G401.6 (cell line): ENCODE measurements around the gene PPP1R12A.
"Not testable (repeated sequence)": the region's sequence is repeated elsewhere in the genome, so short reads cannot be mapped to it uniquely, and the experiment has no call there.

Experiments
- FAIRE-seq: peaks from 2 replicates; lab custom pipeline; 2012; peaks lifted over from hg19 to GRCh38; lab: Jason Lieb, UNC

PPP1R12A gene

GRCh38 chr12:79935021-79935623 lies at the start of gene PPP1R12A:
Gene PPP1R12A, minus strand, starts transcription at chr12:79935097. Its CDS starts 166 bp downstream, at chr12:79934931.
- FAIRE-seq: peak; percentile 94

DNA sequence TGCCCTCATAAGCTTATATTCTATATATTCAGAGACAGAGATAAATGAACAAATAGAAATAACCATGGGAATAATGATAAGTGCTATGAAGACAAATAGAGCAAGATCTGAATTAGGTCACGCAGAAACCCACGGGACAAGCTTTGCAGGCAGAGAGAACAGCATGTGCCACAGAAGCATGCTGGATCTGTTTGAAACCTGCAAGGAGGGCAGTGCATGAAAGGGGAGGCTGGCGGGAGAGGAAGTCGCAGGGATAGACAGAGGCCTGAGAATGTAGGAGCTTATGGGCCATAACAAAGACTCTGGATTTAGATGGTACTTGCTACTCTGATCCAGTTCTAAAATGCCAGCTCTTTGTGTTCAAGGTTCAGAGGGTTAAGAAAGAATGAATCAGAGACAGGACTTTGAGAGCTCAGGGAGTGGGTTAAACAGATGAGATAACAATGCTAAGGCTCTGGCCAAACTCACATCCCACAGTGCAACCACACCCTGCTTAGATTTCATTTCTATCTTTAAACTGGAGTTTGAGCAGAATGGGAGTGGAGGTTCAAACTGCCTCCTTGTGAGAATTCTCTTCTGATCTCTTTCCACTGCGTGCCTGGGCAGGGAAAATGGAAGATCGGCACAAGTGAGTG lies 49.2 kb upstream of the PPP1R12A start:
- no peak for FAIRE-seq

- no peak for FAIRE-seq
Observed at GRCh38 chr12:79983492-79983891, 48.6 kb upstream of the PPP1R12A start.

DNA sequence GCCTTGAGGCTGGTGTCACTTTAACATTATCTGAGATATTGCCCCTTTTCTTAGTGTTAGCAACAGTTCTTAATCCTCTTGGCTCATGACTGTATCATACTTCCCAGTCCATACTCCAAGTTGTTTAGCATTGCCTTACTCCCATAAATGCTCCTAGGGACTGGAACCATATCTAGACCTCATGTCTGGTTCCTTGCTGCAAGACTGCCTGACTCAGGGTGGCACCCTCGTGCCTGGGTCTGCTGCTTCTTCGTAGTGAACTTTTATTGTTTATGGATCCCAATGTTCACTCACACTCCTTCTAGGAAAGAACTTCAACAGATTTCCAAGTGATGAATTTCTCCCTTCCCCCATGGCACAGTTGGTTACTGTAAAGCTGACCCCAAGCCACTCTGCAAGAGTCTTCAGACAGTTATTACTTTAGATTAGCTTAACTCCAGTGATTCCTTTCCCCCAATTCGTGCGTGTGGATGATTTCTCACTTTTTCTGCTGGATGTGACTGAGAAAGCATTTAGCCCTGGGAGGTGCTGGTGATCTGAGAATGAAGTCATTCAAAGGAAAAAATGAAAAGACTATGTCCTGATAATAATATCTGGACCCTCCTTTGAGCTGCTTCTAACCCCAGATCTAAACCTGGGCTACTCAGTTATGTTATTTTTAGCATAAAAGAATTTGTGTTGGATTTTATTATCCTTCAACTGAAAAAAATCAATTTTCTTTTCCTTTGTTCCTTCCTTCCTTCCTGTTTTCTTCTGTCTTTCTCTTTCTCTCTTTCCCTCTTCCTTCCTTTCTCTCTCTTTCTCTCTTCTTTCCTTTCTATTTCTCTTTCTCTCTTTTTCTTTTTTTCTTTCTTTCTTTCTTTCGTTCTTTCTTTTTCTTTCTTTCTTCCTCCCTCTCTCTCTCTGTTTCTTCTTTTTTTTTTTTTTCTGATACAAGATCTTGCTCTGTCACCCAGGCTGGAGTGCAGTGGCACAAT lies 47.5 kb upstream of the PPP1R12A start:
- FAIRE-seq: no peak

DNA sequence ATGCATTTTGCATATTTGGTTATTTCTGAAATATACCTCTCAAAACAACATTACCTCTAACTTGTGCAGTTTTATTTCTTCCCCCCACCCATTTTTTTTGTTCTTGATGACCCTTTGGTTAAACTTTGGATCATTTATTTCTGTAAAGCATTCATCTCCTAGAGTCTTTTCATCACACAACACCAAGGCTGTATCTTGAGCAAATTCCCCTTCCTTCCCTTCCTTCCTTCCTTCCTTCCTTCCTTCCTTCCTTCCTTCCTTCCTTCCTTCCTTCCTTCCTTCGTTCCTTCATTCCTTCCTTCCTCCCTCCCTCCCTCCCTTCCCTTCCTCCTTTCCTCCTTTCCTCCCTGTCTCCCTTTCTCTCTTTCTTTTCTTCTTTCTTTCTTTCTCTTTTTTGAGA lies 43.8 kb upstream of the PPP1R12A start:
- no peak for FAIRE-seq

GRCh38 chr12:79977856-79978460 lies 43.1 kb upstream of the PPP1R12A start:
- not testable (repeated sequence) for FAIRE-seq

GRCh38 chr12:79975143-79975542 lies 40.2 kb upstream of the PPP1R12A start:
- no peak for FAIRE-seq

GRCh38 chr12:79973801-79974200 lies 38.9 kb upstream of the PPP1R12A start:
- no peak for FAIRE-seq

DNA sequence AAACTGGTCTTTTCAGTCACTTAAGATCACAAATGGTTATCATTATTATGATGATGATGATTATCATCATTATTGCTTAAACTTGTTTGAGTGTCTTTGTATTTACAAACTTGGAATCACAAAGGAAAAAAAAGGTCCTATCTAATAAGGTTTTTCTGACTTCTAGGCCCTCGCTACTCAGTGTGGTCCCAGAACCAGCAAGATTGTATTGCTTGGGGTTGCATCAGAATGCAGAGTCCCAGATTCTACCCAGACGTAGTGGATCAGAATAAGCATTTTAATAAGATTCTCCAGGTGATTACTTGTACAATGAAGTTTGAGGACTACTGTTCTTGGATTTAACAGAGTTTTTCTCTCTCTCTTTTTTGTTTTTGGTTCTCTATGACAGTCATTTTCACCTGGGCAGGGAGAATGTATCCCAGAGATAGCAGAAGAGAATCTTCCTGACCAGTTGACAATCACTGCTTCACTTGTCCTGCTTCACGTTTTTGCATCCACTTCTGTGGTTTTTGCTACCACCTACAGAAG lies 29.3 kb upstream of the PPP1R12A start:
- FAIRE-seq: no peak

GRCh38 chr12:79961411-79961810 lies 26.5 kb upstream of the PPP1R12A start:
- no peak for FAIRE-seq

DNA sequence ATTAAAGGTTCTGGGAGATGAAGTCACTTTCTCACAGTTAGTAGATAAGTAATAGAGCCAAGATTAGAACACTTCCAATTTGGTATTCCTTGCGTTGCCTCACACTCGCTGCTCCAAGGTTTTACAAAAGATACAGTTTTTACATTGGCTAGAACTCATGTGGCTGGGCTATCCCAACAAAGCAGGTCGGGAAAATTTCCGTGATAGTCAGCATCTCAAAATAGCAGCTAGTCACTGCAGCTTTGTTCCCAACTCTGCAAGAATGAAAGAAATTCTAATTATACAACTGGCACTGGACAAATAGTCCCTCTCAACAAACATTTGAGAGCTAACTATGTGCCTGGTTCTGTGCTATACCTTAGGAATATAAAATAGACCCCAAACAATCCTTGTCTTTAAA lies 24.6 kb upstream of the PPP1R12A start:
- FAIRE-seq: no peak

GRCh38 chr12:79956896-79957295 lies 22.0 kb upstream of the PPP1R12A start:
- no peak for FAIRE-seq

DNA sequence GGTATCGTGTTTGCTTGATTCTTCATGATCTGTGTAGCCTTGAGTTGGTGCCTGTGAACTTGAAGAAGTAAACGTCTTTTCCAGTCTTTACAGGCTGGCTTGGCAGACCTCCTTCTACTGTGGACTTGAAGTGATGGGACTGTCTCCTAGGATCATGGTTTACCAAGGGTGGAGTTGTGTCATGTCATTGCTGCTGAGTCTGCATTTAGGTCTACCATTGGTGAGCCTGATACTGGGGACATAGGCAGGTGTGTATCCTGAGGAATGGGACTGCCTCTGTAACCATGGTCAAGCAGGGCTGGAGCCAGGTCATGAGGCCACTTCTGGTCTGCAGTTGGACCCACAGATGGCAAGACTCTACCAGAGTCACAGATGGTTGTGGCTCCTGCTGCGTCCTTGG lies 20.7 kb upstream of the PPP1R12A start:
- no peak for FAIRE-seq

DNA sequence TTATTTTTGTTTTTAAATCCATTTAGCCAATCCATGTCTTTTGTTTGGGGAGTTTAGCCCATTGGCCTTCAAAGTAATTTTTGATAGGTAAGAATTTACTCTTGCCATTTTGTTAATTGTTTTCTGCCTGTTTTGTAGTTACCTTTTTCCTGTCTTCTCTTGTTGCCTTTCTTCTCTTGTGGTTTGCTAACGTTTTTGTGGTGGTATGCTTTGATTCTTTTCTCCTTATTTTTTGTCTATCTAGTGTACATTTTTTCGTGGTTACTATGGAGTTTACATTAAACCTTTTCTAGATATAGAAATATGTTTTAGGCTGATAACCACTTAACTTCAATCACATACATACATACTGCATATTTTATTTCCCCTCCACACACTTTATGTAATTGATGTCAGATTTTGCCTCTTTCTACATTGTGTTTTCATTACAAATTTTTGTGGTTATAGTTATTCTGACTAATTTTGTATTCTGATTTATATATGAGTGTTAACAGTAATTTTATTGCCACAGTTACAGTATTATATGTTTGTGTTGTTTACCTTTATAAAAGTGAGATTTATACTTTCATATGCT lies 19.2 kb upstream of the PPP1R12A start:
- no peak for FAIRE-seq

GRCh38 chr12:79949098-79949497 lies 14.2 kb upstream of the PPP1R12A start:
- no peak for FAIRE-seq

DNA sequence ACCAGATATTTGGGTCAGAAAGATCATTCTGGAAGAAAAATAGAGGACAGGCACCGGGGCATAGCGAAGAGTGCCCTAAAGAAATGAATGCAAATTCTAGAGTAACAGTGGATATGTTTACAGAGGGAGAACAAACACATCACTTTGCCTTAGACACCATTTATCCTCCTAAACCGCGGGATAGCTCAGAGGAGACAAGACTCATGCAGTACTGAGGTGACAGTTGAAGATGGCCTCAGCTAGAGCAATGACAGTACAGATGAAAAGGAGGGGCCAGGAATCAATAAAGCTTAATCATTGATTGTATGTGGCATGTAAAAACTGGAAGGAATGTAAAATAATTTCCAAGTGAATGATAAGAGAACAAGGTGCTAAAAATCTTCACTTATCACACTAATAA lies 10.5 kb upstream of the PPP1R12A start:
- FAIRE-seq: no peak

GRCh38 chr12:79944565-79944964 lies 9.7 kb upstream of the PPP1R12A start:
- no peak for FAIRE-seq

- not testable (repeated sequence) for FAIRE-seq
Observed at GRCh38 chr12:79942846-79943245, 7.9 kb upstream of the PPP1R12A start.

- no peak for FAIRE-seq
Observed at GRCh38 chr12:79939728-79940310, 4.9 kb upstream of the PPP1R12A start.

GRCh38 chr12:79938843-79939242 lies 3.9 kb upstream of the PPP1R12A start:
- FAIRE-seq: no peak

DNA sequence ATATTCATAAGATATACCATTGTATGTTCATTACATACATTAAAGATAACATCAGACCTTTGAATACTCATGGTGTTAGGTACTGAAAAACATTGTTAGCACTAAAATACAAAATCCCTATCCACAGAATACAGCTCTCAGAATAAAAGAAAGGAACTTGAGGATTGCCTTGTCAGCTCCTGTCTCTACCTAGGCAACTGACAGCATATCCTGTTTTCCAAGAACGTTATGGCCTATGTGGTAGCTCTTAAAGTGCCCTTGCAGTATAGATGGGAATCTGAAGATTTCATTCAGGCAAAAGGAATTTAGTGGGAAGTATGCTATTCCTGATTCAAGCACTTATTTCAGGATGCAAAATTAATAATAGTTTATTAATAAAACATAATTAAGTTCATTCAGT lies 1.8 kb upstream of the PPP1R12A start:
- no peak for FAIRE-seq
